A673 (cell line): ENCODE measurements around the gene PHACTR2. TPM values are rescaled to one million over a fixed set of nuclear protein-coding genes. Genes with fewer than 3 reads are reported as not detected.

Experiments
- BruUV-seq: library from RNA; stranded (reverse); fragments of 400-500 nt; replicated peaks from 2 replicates; lab custom pipeline; 2021; lab: Mats Ljungman, UMichigan
- CTCF ChIA-PET: fragments of 300-600 bp; sonication (Branson Sonifier 250); formaldehyde crosslinking; loops from one replicate; lab custom pipeline; 2022; ENCODE audit warnings: antibody characterized with exemption; lab: Charles Lee
- POLR2A ChIA-PET: fragments of 300-600 bp; sonication (Branson Sonifier 250); formaldehyde crosslinking; loops from one replicate; lab custom pipeline; 2022; ENCODE audit warnings: antibody characterized with exemption; ENCODE audit not compliant: low non-redundant PET; lab: Charles Lee
- DNase-seq: peaks from one replicate; pipeline ENCODE4 v3.0.0-alpha.2; 2015; ENCODE audit warnings: low spot score
- H3K27ac ChIP-seq: fragments of 200-600 bp; sonication (generic); 2 replicates; pipeline ENCODE4 v1.5.1; 2016; ENCODE audit warnings: mixed run types, low read depth, mild to moderate bottlenecking, mixed read lengths, antibody characterized with exemption, low read length; ENCODE audit not compliant: poor library complexity, severe bottlenecking
- H3K27me3 ChIP-seq: fragments of 200-600 bp; sonication (generic); replicated peaks from 2 replicates; pipeline ENCODE4 v1.6.1; 2017; ENCODE audit warnings: mixed run types, low read depth, mild to moderate bottlenecking, mixed read lengths, antibody characterized with exemption, low read length; ENCODE audit not compliant: insufficient read depth, poor library complexity
- H3K36me3 ChIP-seq: fragments of 200-600 bp; sonication (generic); 2 replicates; pipeline ENCODE4 v1.6.1; 2016; ENCODE audit warnings: mixed run types, mild to moderate bottlenecking, mixed read lengths, antibody characterized with exemption, low read length; ENCODE audit not compliant: insufficient read depth, poor library complexity, severe bottlenecking
- H3K4me1 ChIP-seq: fragments of 200-600 bp; sonication (generic); 2 replicates; pipeline ENCODE4 v1.6.1; 2017; ENCODE audit warnings: mixed run types, mild to moderate bottlenecking, mixed read lengths, antibody characterized with exemption, low read length; ENCODE audit not compliant: insufficient read depth, poor library complexity, severe bottlenecking
- H3K4me3 ChIP-seq: fragments of 200-600 bp; sonication (generic); 2 replicates; pipeline ENCODE4 v1.5.1; 2016; ENCODE audit warnings: low read depth, mixed run types, mild to moderate bottlenecking, mixed read lengths, low read length; ENCODE audit not compliant: poor library complexity, severe bottlenecking
- H3K9me3 ChIP-seq: fragments of 200-600 bp; sonication (generic); 2 replicates; pipeline ENCODE4 v1.6.1; 2016; ENCODE audit warnings: mixed run types, low read depth, mild to moderate bottlenecking, mixed read lengths, antibody characterized with exemption, low read length; ENCODE audit not compliant: poor library complexity, severe bottlenecking
- CTCF ChIP-seq: fragments of 300-800, 200-600 bp; sonication (generic); conservative IDR thresholded peaks from 2 replicates; pipeline ENCODE4 v1.5.1; 2017; ENCODE audit warnings: low read depth, mild to moderate bottlenecking, antibody characterized with exemption, low read length, moderate library complexity, mixed read lengths
- EZH2 ChIP-seq: fragments of 200-600 bp; sonication (generic); IDR thresholded peaks from 2 replicates; pipeline ENCODE4 v1.6.1; 2017; ENCODE audit warnings: borderline replicate concordance, low read depth, mild to moderate bottlenecking, mixed read lengths, antibody characterized with exemption, low read length; ENCODE audit not compliant: poor library complexity, severe bottlenecking
- intact Hi-C: fragments of 100-400 bp; cut with micrococcal nuclease; formaldehyde crosslinking; loops from one replicate; pipeline ENCODE4 v1.10.0; 2022; ENCODE audit not compliant: unreplicated experiment
- total RNA-seq: library from RNA; stranded (reverse); gene quantifications from 2 replicates; pipeline ENCODE4 v1.2.3, GENCODE V29; 2021

The PHACTR2 gene
- total RNA-seq, 1 experiment from 2014 or later, result 2.4 TPM

GRCh38 chr6:143766185-143766553 is 88.4 kb downstream of the PHACTR2 start:
- ChIA-PET CTCF (no interaction called here), POLR2A (no interaction called here)
- DNase-seq, result no peak
- no peak overlapping the region for H3K4me3 ChIP-seq
- H3K9me3 ChIP-seq, result no peaks in the 10 kb centered on the region
- no peak overlapping the region for H3K27ac ChIP-seq
- intact Hi-C loops, result no loop called here
- H3K27me3 ChIP-seq, result peaks cover 6% of the 10 kb centered on the region
- H3K4me1 ChIP-seq, result no peaks in the 10 kb centered on the region
- no peaks in the 10 kb centered on the region for H3K36me3 ChIP-seq
- TF ChIP-seq CTCF (no peak), EZH2 (no peak)
- no TSS peak for BruUV-seq

- ChIA-PET CTCF (no interaction called here), POLR2A (no interaction called here)
Measured at GRCh38 chr6:143767433-143767832, 89.7 kb downstream of the PHACTR2 start.

GRCh38 chr6:143772116-143773086 is 94.6 kb downstream of the PHACTR2 start:
- no TSS peak for BruUV-seq
- CTCF ChIA-PET, result no interaction called here
- Histone ChIP-seq H3K4me1 (no peaks in the 10 kb centered on the region), H3K4me3 (no peak overlapping the region), H3K36me3 (no peaks in the 10 kb centered on the region), H3K9me3 (no peaks in the 10 kb centered on the region), H3K27me3 (no peaks in the 10 kb centered on the region), H3K27ac (no peak overlapping the region)
- POLR2A ChIA-PET, result no interaction called here
- TF ChIP-seq EZH2, result no peak
- TF ChIP-seq CTCF, result no peak
- no peak for DNase-seq
- intact Hi-C loops, result no loop called here

More at GRCh38 chr6:143767433-143767832, 89.7 kb downstream of the PHACTR2 start:
- no peak for TF ChIP-seq CTCF
- TF ChIP-seq EZH2, result no peak
- BruUV-seq, result no TSS peak
- intact Hi-C loops, result no loop called here
- Histone ChIP-seq H3K4me3 (no peak overlapping the region), H3K9me3 (no peaks in the 10 kb centered on the region), H3K4me1 (no peaks in the 10 kb centered on the region), H3K27me3 (peaks cover 6% of the 10 kb centered on the region), H3K27ac (no peak overlapping the region), H3K36me3 (no peaks in the 10 kb centered on the region)
- DNase-seq, result no peak
